Measurements from ENCODE around the gene DMXL2.

DNA sequence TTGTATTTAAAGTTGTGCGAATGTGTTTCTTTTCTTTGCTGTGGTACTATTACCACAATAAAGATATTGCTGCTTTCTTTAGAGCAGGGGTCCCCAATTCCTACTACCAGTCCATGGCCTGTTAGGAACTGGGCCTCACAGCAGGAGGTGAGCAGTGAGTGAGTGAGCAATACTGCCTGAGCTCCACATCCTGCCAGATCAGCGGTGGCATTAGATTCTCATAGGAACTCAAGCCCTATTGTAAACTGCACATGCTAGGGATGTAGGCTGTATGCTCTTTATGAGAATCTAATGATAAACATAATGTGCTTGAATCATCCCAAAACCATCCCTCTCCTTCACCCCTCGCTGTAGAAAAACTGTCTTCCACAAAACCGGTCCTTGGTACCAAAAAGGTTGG, 41.6 kb downstream of the DMXL2 start:
- no peak for TF ChIP-seq POLR2A (IDR thresholded peaks at IDR 0.05)
- TF ChIP-seq, protein P1, sequence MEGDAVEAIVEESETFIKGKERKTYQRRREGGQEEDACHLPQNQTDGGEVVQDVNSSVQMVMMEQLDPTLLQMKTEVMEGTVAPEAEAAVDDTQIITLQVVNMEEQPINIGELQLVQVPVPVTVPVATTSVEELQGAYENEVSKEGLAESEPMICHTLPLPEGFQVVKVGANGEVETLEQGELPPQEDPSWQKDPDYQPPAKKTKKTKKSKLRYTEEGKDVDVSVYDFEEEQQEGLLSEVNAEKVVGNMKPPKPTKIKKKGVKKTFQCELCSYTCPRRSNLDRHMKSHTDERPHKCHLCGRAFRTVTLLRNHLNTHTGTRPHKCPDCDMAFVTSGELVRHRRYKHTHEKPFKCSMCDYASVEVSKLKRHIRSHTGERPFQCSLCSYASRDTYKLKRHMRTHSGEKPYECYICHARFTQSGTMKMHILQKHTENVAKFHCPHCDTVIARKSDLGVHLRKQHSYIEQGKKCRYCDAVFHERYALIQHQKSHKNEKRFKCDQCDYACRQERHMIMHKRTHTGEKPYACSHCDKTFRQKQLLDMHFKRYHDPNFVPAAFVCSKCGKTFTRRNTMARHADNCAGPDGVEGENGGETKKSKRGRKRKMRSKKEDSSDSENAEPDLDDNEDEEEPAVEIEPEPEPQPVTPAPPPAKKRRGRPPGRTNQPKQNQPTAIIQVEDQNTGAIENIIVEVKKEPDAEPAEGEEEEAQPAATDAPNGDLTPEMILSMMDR (IDR thresholded peaks at IDR 0.05 in 8 of 11, conservative IDR thresholded peaks at IDR 0.05 in 3 of 11), result no peak

Data from spleen (tissue), 7 donors.